Adipocyte (in vitro differentiated cells): ENCODE data around the gene FAM149B1.
"Not testable (repeated sequence)": the region's sequence is repeated elsewhere in the genome, so short reads cannot be mapped to it uniquely, and the experiment has no call there.

Experiments used
- DNase-seq: peaks from one replicate; pipeline ENCODE4 v3.0.0-alpha.2; 2015; ENCODE audit warnings: low read depth
- H3K27me3 ChIP-seq: replicated peaks from 2 replicates; pipeline ENCODE4 v1.7.0; 2013; ENCODE audit warnings: mild to moderate bottlenecking, low read length, moderate library complexity; ENCODE audit not compliant: control insufficient read depth, insufficient read depth
- H3K36me3 ChIP-seq: 2 replicates; pipeline ENCODE4 v1.7.0; 2013; ENCODE audit warnings: low read length, mild to moderate bottlenecking, moderate library complexity; ENCODE audit not compliant: control insufficient read depth, insufficient read depth, severe bottlenecking
- H3K4me1 ChIP-seq: 2 replicates; pipeline ENCODE4 v1.7.0; 2013; ENCODE audit warnings: mild to moderate bottlenecking, low read length, moderate library complexity; ENCODE audit not compliant: control insufficient read depth, insufficient read depth
- H3K4me3 ChIP-seq: 2 replicates; pipeline ENCODE4 v1.7.0; 2013; ENCODE audit warnings: mild to moderate bottlenecking, low read length, moderate library complexity
- H3K9ac ChIP-seq: 2 replicates; pipeline ENCODE4 v1.7.0; 2013; ENCODE audit warnings: mild to moderate bottlenecking, low read length, moderate library complexity
- H3K9me3 ChIP-seq: 2 replicates; pipeline ENCODE4 v1.7.0; 2013; ENCODE audit warnings: mild to moderate bottlenecking, low read length, moderate library complexity; ENCODE audit not compliant: control insufficient read depth

The FAM149B1 gene

DNA sequence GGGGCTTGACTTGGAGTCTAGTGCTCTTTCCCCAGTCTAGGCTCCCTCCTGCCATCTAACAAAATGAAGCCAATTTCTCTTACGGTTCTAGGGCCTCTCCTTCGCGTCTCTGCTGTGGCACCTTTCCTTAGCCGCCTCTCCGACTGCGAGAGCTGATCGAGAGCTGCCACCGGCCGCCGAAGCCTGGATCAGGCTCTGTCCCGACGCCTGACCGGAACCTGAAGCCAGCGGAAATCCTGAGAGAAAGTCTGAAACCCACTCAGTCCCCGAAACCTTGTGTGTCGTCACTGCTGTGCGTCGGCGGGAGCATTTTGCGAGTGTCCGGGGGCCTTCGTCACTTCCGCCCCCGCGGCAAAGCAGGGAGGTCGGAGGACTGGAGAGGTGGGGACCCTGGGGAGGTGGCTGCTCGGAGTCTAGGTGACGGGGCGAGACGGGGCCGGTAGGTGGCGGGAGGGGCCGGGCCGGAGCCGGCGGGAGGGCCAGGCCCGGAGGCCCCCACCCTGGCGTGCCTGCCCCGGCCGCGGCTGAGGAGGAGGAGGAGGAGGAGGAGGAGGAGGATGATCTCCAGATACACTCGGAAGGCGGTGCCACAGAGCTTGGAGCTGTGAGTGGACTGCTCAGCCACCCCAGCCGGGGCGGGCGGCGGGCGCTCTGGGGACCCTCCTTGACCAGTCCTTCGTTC lies at the start of gene FAM149B1, which contains the start of gene ECD:
FAM149B1 (plus strand) TSS at position 337 of the 682 bp plus-strand sequence; CDS start at position 558, 221 bp downstream.
ECD (minus strand) TSS at position 226 of the 682 bp plus-strand sequence. CDS start 4,071 bp downstream, outside the sequence.
- H3K9ac ChIP-seq = peak within 1 kb of the TSS; percentile 99
- no peaks in the 10 kb centered on the region for H3K9me3 ChIP-seq
- H3K4me1 ChIP-seq = peaks cover 31% of the 10 kb centered on the region
- no peaks in the 10 kb centered on the region for H3K27me3 ChIP-seq
- peak; percentile 99 for DNase-seq
- peak within 1 kb of the TSS; percentile 99 for H3K4me3 ChIP-seq
- H3K36me3 ChIP-seq = peaks cover 9% of the 10 kb centered on the region

DNA sequence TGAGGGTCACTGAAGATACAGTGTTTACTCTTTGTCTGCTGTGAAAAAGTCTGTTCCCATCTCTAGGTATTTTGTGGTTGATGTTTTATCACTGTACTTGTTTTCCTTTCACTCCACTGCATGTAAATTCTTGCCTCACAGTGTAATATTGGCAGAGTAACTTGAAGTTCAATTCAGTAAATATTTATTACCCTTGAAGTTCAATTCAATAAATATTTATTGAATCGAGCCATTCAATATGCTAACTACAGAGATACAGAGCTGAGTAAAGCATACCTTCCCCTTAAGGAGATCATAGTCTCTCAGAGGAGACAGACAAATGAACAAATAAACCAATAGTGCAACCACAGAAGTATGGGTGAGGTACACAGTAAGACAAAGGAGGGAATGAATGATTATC lies 48.5 kb upstream of the FAM149B1 start:
- Histone ChIP-seq H3K4me3 (no peak overlapping the region), H3K9me3 (no peaks in the 10 kb centered on the region), H3K9ac (no peak overlapping the region), H3K27me3 (no peaks in the 10 kb centered on the region), H3K4me1 (peaks cover 36% of the 10 kb centered on the region), H3K36me3 (peaks cover 8% of the 10 kb centered on the region)
- DNase-seq = no peak

GRCh38 chr10:73119952-73120351 lies 48.0 kb upstream of the FAM149B1 start:
- peaks cover 36% of the 10 kb centered on the region for H3K4me1 ChIP-seq
- H3K27me3 ChIP-seq = no peaks in the 10 kb centered on the region
- no peak for DNase-seq
- no peaks in the 10 kb centered on the region for H3K9me3 ChIP-seq
- peaks cover 12% of the 10 kb centered on the region for H3K36me3 ChIP-seq
- H3K4me3 ChIP-seq = no peak overlapping the region
- no peak overlapping the region for H3K9ac ChIP-seq

DNA sequence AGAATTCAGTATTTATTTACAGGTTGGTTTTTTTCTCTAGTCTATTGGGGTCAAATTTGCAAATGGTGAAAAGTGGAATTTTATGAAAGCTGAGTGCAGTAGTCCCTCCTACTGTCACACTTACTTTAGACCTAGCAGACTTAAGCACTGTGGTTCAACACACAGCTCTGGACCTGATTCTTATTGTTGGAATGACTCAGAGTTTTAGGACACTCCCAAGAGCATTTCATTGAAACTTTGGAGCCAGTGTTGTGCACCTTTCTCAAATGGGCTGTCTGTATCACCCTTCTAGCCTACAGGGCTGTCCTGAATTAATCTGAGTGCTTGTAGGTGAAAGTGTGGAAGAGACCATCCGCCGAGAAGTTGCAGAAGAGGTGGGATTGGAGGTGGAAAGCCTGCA lies 41.6 kb upstream of the FAM149B1 start:
- H3K9me3 ChIP-seq = no peaks in the 10 kb centered on the region
- H3K27me3 ChIP-seq = no peaks in the 10 kb centered on the region
- no peak overlapping the region for H3K9ac ChIP-seq
- peaks cover 6% of the 10 kb centered on the region for H3K4me1 ChIP-seq
- peaks cover 54% of the 10 kb centered on the region for H3K36me3 ChIP-seq
- no peak overlapping the region for H3K4me3 ChIP-seq
- DNase-seq = no peak

GRCh38 chr10:73131301-73131700 lies 36.6 kb upstream of the FAM149B1 start:
- peaks cover 83% of the 10 kb centered on the region for H3K36me3 ChIP-seq
- H3K4me1 ChIP-seq = peaks cover 12% of the 10 kb centered on the region
- no peaks in the 10 kb centered on the region for H3K9me3 ChIP-seq
- H3K9ac ChIP-seq = no peak overlapping the region
- no peak overlapping the region for H3K4me3 ChIP-seq
- H3K27me3 ChIP-seq = no peaks in the 10 kb centered on the region
- peak; percentile 18 for DNase-seq

DNA sequence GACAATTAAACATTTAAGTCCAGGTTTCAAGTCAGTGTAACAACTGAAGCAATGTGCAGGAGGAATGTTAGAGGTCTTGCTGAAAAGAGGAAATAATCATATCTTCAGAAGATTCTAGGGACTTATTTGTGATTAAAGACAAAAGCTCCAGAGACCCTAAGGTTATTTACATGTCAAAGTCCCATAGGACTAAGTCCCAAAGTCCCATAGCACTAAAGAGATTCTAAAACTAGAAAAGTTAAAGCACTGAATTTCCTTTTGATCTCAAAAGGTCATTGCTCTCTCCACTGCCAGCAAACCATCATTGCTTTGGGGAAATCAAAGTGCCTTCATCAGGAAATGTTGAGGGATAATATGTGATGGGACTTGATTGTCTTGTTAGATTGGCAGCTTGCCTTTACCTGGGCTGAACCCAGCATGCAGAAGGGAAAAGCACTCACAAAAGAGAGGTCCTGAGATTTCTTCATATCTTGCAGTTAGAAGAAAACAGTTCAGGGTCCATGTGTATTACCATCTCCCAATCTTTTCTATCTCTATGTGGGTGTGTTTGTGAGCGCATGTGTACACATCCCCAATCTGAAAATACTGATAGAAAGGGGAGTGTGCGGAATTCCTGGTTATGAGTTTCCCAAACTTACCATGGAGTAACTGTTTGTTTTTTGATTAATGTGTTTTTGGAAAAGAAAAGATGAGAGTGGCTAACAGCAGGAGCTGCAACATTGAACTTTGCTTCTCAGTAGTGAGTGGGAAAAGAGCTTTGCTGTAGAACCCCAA lies 35.8 kb upstream of the FAM149B1 start:
- H3K9ac ChIP-seq = no peak overlapping the region
- peaks cover 88% of the 10 kb centered on the region for H3K36me3 ChIP-seq
- no peaks in the 10 kb centered on the region for H3K27me3 ChIP-seq
- no peaks in the 10 kb centered on the region for H3K9me3 ChIP-seq
- no peak overlapping the region for H3K4me3 ChIP-seq
- no peak for DNase-seq
- peaks cover 12% of the 10 kb centered on the region for H3K4me1 ChIP-seq

- Histone ChIP-seq H3K9ac (no peak overlapping the region), H3K4me1 (peaks cover 14% of the 10 kb centered on the region), H3K36me3 (peaks cover 96% of the 10 kb centered on the region), H3K4me3 (no peak overlapping the region), H3K9me3 (no peaks in the 10 kb centered on the region), H3K27me3 (no peaks in the 10 kb centered on the region)
- no peak for DNase-seq
Observed at GRCh38 chr10:73134727-73135126, 33.2 kb upstream of the FAM149B1 start.

DNA sequence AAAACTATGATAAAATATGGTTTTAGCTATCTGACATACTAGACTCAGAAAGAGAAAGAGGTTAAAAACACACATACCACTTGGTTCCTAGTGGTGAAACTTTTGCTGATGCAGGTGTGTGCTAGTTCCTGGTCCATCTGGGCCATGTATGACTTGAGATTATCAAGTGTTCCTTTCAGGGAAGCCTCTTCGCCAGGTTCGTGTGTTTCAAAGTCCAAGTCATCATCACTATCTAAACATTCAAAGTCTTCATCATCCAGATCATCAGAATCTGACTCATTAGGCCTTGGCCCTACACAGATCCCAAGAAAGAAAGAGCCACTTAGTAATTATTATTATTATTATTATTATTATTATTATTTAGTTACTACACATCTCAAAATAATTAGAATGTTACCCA lies 31.3 kb upstream of the FAM149B1 start:
- Histone ChIP-seq H3K27me3 (no peaks in the 10 kb centered on the region), H3K4me1 (peaks cover 5% of the 10 kb centered on the region), H3K9ac (no peak overlapping the region), H3K4me3 (no peak overlapping the region), H3K36me3 (peaks cover 90% of the 10 kb centered on the region), H3K9me3 (no peaks in the 10 kb centered on the region)
- DNase-seq = no peak

DNA sequence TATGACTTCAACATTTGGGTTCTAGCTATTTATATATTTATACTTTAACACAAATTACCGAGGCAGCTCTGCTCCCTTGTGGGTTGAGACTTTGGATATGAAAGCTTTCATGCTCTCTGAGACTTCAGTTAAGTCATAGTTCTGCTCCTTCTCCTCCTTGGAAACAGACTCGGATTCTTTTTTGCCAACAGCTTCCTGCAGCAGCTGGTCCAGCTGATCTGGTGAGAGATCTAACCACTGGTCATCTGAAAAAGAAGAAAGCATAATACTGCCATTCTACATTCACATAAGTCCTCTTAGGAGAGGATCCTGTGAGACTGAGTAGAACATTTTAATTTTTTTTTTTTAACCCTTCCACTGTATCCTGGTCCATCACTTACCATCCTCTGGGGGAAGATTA lies 28.7 kb upstream of the FAM149B1 start:
- Histone ChIP-seq H3K9ac (peak overlapping the region; percentile 2), H3K4me1 (peaks cover 2% of the 10 kb centered on the region), H3K9me3 (no peaks in the 10 kb centered on the region), H3K4me3 (no peak overlapping the region), H3K27me3 (no peaks in the 10 kb centered on the region), H3K36me3 (peaks cover 90% of the 10 kb centered on the region)
- DNase-seq = no peak

DNA sequence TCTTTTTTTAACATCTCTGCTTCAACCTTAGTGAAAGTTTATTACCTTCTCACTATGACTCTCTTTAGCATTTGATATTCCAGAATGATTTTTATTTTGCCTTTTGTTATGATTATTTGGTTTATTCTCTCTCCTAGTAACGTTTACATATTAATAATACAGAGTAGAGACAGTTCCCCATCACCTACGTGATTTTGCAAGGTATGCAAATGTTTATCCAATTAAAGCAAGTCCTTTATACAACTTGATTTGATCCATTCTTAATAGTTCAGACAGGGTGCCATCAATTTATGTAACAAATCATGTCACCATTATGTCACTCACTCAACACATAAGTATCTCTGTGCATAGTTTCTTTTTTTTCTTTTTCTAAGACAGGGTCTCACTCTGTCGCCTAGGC lies 26.3 kb upstream of the FAM149B1 start:
- Histone ChIP-seq H3K9ac (no peak overlapping the region), H3K9me3 (no peaks in the 10 kb centered on the region), H3K36me3 (peaks cover 90% of the 10 kb centered on the region), H3K27me3 (no peaks in the 10 kb centered on the region), H3K4me1 (peaks cover 2% of the 10 kb centered on the region), H3K4me3 (no peak overlapping the region)
- no peak for DNase-seq

DNA sequence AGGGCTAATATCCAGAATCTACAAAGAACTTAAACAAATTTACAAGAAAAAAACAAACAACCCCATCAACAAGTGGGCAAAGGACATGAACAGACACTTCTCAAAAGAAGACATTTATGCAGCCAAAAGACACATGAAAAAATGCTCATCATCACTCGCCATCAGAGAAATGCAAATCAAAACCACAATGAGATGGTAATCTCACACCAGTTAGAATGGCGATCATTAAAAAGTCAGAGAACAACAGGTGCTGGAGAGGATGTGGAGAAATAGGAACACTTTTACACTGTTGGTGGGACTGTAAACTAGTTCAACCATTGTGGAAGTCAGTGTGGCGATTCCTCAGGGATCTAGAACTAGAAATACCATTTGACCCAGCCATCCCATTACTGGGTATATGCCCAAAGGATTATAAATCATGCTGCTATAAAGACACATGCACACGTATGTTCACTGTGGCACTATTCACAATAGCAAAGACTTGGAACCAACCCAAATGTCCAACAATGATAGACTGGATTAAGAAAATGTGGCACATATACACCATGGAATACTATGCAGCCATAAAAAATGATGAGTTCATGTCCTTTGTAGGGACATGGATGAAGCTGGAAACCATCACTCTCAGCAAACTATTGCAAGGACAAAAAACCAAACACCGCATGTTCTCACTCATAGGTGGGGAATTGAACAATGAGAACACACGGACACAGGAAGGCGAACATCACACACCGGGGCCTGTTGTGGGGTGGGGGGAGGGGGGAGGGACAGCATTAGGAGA lies 17.1 kb upstream of the FAM149B1 start:
- H3K4me3 ChIP-seq, H3K4me1 ChIP-seq, H3K9ac ChIP-seq, DNase-seq, H3K9me3 ChIP-seq, H3K27me3 ChIP-seq: not testable (repeated sequence)
- H3K36me3 ChIP-seq = peaks cover 78% of the 10 kb centered on the region
